Tracheal epithelial cell (primary cell): ENCODE results near the gene RAB22A. TPM values are rescaled to one million over a fixed set of nuclear protein-coding genes. Genes with fewer than 3 reads are reported as not detected.

Experiments used
- total RNA-seq: library from RNA; depleted of rRNA; stranded (reverse); fragments of >200 nt; gene quantifications from 2 replicates; pipeline ENCODE4 v1.2.1, GENCODE V29; 2014

RAB22A gene, protein sequence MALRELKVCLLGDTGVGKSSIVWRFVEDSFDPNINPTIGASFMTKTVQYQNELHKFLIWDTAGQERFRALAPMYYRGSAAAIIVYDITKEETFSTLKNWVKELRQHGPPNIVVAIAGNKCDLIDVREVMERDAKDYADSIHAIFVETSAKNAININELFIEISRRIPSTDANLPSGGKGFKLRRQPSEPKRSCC
- total RNA-seq = 15.9 and 22.2 TPM in 2 replicates

GRCh38 chr20:58309591-58310290, at the start of gene RAB22A:
TSS of gene RAB22A (plus strand) at chr20:58309715. CDS start at chr20:58309977, 262 bp downstream.

GRCh38 chr20:58388882-58389323, 79.4 kb downstream of the RAB22A start, which contains the start of gene VAPB:
TSS of gene VAPB (plus strand) at chr20:58389229. CDS start at chr20:58389460, 231 bp downstream.

Other genes with a start within 250 kb of the RAB22A start
- gene ANKRD60, start 81.1 kb upstream of the RAB22A start, total RNA-seq = not detected in 2 replicates
- gene VAPB, start 79.5 kb downstream of the RAB22A start, total RNA-seq = 14.0 and 14.9 TPM in 2 replicates
- gene APCDD1L, start 205.7 kb downstream of the RAB22A start, total RNA-seq = 1.7 TPM in 1 of 2 replicates, not detected in the other